GM12875 (cell line): ENCODE measurements around the gene ERAS.

Source experiments
- H3K4me3 ChIP-seq: one replicate; pipeline ENCODE4 v1.5.1; 2011; ENCODE audit warnings: low read depth, low read length, control low read depth
- CTCF ChIP-seq: IDR thresholded peaks from 2 replicates; pipeline ENCODE4 v1.5.1; 2011; ENCODE audit warnings: low read depth, mild to moderate bottlenecking, control low read depth, inconsistent platforms, low read length, moderate library complexity, borderline replicate concordance; ENCODE audit not compliant: insufficient read depth

The ERAS gene

DNA sequence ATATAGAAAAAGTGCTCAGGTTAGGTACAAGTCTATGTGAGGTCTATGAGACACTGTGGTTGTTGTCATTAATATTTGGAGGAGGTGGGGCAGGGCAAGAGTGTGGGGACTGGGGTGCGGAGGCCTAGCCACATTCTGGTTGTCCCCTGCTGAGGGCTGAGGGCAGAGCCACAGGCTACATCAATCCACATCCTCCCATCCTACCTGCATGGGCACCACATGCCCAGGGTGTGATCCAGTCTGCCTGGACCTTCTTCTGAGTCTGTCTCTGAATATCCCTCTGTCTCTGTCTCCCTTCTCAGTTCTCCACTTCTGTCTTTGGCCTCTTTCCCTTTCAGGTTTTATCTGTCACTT lies 41.1 kb upstream of the ERAS start:
- no peak for TF ChIP-seq CTCF
- H3K4me3 ChIP-seq, result no peak overlapping the region

DNA sequence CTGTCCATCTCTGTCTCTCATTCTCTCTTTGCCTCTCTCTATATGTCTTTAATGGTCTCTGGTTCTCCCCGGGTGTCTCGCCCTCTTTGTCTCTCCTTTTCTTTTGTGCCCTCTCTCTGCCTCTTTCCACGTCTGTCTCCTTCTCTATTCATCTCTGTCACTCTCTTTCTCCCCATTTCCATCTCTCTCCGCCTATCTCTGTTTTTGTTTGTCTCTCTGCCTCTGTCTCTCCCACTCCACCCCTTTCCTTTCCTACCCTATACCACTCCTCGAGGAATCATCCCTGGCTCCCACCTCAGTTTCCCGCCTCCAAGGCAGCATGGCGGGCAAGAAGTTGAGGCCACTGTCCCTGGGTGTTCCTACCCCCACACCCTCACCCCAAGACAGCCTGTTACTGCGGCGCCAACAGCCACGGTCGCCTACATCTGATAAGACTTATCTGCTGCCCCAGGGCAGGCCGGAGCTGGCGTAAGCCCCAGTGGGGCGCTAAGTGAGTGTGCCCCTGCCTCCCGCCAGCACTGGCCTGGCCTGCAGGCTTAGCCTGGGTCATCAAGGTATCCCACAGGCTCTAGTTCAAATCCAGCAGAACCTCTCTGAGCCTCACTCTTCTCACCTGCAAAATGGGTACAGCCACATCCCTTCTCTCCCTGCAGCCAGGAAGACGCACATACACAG lies 40.6 kb upstream of the ERAS start:
- H3K4me3 ChIP-seq, result no peak overlapping the region
- TF ChIP-seq CTCF, result no peak

DNA sequence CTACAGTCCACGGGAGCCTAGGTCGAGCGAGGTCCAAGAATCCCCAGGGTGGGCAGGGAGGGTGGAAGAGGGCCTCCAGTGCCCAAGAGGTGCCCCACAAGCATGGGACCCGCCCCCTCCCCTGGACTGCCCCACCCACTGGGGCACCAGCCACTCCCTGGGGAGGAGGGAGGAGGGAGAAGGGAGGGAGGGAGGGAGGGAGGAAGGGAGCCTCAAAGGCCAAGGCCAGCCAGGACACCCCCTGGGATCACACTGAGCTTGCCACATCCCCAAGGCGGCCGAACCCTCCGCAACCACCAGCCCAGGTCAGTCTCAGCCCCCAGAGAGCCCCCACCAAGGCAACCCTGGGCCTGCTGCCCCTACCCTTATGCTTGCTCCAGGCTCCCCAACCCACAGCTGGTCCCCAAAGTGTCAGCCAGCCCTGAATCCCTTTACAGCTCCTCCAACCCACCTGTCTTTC lies 39.9 kb upstream of the ERAS start, which contains the start of gene GATA1:
Gene GATA1 (plus strand): TSS at position 250 of the 460 bp plus-strand sequence. CDS start 4,520 bp downstream, outside the sequence.
- no peak within 1 kb of the TSS for H3K4me3 ChIP-seq
- no peak for TF ChIP-seq CTCF

- no peak overlapping the region for H3K4me3 ChIP-seq
- TF ChIP-seq CTCF, result no peak
Measured at GRCh38 chrX:48786825-48787504, 39.3 kb upstream of the ERAS start.

DNA sequence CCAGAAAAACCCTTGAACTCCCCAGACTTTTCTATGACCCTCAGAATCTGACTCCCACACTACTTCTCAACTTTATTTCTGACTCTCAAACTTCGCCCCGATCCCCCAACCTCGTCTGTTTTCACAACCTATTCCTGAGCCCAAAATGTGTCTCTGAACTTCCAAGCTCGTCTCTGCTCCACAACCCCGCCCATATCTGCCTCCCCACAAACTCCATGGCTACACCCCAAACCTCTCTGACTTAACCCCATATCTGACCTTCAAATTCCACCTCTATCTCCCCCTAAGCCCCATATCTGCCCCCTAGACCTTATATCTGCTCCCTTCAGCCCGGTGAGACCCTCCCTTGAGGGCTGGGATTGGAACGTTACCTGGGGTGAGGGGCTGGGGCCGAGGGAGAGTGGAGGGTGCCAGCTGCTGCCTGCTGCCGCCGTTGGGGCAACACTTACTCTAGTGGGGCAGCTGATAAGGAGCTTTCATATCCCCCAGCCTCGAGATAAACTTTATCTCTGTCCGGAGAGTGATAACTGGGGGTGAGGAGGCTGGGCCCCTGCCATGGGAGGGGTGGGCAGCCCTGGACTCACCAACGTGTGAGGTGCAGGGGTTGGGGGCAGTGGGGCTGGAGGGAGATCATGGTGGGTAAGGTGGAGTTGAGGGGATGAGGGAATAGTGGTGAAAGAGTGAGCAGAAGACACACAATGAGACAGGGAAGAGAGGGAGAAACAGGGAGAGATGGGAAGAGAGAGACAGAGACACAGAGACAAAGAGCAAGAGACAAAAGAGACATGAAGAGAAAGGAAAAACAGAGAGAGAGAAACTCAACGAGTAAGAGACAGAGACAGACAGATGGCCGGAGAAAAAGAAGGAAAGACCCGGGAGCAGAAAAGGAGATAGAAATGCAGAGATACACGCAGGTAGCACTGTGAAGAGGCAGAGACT lies 38.5 kb upstream of the ERAS start:
- no peak overlapping the region for H3K4me3 ChIP-seq
- TF ChIP-seq CTCF, result no peak

GRCh38 chrX:48789366-48790220 lies 36.7 kb upstream of the ERAS start:
- H3K4me3 ChIP-seq, result no peak overlapping the region
- no peak for TF ChIP-seq CTCF
